NCI-H2196 (cell line): ENCODE data around the gene CAB39.

ENCODE experiments used
- DNase-seq: peaks from one replicate; lab custom pipeline; 2025; ENCODE audit not compliant: unreplicated experiment; lab: John Stamatoyannopoulos, UW

Gene CAB39

DNA sequence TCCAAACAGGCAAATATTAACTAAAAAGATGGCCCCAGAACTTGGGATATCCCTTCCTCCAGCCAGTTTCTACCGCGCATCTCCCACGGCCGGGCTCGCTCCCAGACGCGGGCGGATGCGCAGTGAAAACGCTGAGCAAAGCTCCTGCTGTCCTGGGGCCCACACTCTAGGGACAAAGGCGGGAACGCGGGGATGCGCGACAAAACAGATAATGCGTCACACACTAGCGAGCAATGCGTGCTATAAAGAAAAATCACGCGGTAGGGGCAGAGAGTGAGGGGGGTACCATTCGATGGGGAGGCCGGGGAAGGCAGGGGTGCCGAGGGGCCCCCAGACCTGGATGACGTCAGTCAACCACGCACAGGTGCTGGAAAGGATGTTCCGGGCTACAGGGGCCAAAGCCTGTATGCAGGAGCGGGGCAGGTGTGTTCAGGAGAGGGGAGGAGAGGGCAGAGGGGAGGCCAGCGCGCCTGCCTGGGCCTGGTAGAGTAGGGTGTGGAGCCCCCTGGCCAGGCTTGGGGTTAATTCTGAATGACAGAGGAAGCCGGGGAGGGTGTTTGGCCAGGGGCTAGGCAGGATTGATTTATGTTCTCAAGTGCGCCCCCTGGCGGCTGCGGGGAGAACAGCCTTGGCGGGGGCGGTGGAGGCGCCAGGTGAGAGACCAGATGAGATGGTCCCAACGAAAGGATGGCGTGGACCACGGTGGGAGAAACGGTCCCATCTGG is 137.2 kb downstream of the CAB39 start:
- no peak for DNase-seq

GRCh38 chr2:230850358-230850658 is 137.7 kb downstream of the CAB39 start:
- no peak for DNase-seq

GRCh38 chr2:230852113-230852512 is 139.5 kb downstream of the CAB39 start:
- DNase-seq: no peak

- DNase-seq: peak; percentile 58
These were observed 149.1 kb downstream of the CAB39 start for GRCh38 chr2:230861552-230862255.

GRCh38 chr2:230862292-230862691 is 149.7 kb downstream of the CAB39 start:
- no peak for DNase-seq

GRCh38 chr2:230863031-230863430 is 150.4 kb downstream of the CAB39 start:
- no peak for DNase-seq

GRCh38 chr2:230863442-230864121 is 150.9 kb downstream of the CAB39 start:
- no peak for DNase-seq

DNA sequence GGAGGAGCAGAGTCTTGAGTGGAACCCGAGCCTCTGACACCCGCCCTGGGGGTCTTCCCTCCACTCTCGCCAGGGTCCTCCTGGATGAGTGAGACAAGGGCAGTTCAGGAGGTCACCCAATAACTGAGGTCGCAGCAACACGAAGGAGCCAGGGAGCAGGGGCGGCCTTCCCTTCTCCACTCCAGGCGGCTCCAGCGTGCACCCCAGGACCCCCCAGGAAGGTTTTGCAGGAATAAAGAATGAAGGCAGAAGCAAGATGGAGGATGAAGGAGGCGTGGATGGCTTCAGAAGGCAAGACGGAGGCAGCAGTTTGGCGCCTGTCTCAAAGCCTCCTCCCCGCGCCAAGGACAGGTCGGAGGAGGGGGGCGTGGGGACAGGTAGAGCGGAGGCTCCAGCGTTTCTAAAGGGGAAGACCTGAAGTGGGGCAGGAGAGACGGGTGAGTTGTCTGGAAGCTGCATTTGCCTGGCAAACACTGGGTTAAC is 151.5 kb downstream of the CAB39 start:
- DNase-seq: no peak

- DNase-seq: peak; percentile 75
These were observed 152.1 kb downstream of the CAB39 start, which contains the start of gene ITM2C for GRCh38 chr2:230864605-230865306. Gene ITM2C, plus strand, starts transcription at chr2:230864942. Its CDS starts 84 bp downstream, at chr2:230865026.

DNA sequence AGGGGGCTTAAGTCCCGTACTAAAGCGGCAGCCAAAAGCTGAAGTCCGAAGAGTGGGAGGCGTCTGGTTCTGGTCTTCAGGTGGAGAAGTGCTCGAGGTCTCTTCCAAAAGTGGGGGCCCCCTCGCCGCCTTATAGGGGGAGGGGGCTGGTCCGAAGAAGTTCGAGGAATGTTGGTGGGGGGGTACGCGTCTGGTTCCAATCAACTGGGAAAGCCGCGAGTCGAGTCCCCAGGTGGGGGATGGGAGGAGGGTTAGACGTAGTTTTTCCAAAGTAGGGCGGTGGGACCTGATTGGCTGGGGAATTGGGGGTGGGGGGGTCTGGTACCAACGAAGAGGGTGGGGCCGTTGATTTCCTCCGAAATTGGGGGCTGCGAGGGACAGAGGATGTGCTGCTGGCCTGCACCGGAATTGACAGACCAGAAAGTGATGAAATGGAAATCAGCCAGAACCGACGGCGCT is 152.7 kb downstream of the CAB39 start:
- DNase-seq: no peak

GRCh38 chr2:230865766-230866755 is 153.4 kb downstream of the CAB39 start:
- DNase-seq: no peak

- DNase-seq: peak; percentile 53
These were observed 154.3 kb downstream of the CAB39 start for GRCh38 chr2:230866756-230867523.

DNA sequence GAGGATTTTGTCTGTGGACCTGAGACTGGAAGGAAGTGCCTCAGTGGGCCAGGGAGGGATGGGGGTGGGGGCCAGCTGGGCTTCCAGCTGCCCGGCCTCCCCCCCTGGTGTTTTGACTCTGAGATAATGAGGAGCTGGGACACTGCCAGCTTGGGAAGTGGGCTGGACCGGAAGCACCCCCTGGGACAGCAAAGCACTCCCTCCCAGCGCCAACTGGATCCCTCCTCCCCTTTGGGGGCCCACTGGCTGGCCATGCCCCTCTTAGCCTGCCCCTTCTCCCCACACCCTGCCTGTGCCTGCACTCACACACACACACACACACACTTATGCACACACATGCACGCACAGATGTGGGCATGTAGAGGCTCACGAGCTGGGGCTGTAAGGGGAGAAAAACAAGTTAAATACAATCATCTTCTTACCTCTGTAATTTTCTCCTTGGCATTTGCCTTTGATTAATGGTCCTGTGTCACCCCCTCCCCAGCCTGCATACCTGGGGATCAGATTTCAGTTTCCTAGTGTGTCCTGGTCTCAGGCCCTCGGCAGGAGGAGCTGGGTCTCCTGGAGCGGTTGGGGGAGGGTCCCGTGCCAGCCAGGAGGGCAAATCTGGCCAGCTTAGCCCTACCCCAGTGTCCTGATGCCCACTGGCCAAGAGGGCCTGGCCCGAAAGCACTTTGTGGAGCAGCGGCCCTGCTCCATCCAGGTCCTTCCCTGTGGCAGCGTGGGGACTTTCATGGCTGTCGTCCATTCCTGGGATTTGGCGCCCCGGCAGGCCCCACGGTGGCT is 155.7 kb downstream of the CAB39 start:
- DNase-seq: no peak

DNA sequence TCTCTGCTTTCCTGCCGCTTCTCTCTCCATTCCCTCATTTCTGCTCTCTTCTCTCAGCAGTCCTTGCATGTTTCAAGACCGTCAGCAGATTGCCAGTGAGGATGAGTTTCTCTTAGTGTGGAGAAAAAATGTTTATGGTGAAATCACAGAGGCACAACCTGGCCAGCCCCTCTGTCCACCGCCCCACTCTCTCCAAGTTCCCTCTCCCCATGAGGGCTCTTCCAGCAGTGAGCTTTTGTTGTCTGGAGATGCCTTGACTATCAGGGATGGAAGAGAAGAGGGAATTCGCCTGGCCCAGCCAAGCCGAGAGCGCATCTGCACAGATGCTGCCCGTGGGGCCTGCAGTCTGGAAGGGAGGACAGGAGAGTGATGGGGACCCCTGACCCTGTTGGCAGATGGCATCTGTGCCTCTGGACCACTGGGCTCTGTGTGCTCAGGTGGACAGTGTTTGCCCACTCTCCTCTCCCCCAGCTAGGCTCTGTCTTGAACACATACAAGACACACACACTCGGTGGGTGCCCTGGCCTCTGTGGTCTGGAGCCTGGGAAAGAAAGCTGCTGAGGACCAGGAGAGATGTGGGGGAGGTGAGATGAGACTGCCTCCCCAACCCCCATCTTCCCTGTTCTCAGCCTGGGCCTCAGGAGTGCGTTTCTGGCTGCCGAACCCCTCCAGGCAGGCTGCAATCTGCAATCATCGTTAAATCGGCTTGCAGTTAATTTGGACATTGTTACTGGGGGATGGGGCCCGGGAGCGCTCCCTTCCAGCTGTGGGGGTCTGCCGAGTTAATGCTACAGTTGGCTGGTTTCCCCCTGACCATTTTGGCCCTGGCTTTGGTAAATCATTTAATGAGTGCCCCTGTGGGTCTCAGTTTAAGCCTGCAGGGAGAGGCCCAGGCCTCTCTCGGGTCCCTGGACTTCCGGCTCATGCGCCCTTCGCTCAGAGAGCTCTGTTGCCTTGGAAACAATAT is 156.6 kb downstream of the CAB39 start:
- no peak for DNase-seq

DNA sequence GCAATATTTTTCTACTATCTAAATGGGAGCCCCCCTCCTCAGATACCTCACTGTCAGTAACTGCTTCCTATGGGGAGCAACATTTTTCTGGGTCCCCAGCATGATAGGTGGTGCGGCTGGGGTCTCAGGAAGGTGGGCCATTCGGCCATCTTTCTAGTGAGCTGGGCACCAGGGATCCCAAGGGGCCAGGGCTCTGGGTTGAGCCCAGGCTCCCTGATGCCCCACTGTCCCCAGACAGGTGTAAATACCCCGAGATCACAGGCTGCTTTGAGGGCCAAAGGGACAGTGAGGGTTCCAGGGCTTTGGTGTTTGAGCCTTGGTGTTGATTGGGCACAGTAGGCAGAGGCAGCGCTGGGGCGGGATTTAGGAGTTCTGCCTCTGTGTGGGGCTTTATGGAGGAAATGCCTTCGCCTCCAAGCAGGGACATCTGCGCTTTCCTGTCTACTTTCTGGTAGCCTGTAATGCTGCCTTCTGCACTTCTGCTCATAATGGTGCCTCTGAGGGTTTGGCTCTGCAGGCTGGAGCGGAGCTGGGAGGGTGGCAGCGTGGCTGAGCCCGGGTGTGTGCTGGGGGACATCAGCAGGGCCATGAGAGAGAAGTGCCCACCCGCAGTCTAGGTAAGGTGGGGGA is 157.4 kb downstream of the CAB39 start:
- no peak for DNase-seq
